ENCODE measurements around the gene CAPN10.

DNA sequence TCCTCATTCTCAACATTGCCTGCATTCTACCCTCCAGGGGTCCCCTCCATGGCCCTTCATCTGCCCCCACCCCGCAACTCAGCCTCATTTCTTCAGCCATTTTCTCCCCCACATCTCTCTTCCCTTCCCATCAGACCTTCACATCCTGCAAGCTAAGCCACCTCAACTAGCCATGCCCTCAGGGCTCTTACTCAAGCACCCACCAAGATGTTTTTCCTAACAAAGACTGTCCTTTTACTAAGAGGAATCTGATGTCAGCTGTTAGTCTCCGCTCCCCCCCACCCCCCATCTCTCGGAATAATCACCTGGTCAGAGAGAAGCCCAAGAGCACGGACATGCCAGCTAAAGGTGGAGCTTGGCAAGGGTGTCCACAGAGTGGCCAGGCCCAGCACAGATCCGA lies 4.7 kb upstream of the CAPN10 start:
- TF ChIP-seq, protein P1, sequence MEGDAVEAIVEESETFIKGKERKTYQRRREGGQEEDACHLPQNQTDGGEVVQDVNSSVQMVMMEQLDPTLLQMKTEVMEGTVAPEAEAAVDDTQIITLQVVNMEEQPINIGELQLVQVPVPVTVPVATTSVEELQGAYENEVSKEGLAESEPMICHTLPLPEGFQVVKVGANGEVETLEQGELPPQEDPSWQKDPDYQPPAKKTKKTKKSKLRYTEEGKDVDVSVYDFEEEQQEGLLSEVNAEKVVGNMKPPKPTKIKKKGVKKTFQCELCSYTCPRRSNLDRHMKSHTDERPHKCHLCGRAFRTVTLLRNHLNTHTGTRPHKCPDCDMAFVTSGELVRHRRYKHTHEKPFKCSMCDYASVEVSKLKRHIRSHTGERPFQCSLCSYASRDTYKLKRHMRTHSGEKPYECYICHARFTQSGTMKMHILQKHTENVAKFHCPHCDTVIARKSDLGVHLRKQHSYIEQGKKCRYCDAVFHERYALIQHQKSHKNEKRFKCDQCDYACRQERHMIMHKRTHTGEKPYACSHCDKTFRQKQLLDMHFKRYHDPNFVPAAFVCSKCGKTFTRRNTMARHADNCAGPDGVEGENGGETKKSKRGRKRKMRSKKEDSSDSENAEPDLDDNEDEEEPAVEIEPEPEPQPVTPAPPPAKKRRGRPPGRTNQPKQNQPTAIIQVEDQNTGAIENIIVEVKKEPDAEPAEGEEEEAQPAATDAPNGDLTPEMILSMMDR (IDR thresholded peaks at IDR 0.05) = no peak
- TF ChIP-seq POLR2A (IDR thresholded peaks at IDR 0.05) = no peak

Data from breast epithelium (tissue), 3 donors.